ENCODE results near the gene CTH.

DNA sequence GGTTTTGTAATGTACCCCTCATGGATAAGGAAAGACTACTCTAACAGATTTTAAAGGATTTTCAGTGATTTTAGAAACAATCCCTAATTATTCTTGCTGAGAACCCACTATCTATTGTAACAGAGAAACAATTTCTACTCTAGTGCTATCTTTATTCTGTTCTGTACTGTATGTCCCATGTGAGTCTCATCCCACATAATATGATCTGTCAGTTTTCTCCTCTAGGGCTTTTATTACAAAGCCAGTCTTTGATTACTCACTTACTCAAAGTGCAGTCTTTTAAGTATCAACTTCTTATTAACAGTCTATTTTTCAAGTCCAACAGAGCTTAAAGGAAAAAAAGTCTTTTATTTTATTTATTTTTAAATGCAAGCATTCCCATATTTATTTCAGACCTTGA lies 54.8 kb downstream of the CTH start:
- TF ChIP-seq, protein P1, sequence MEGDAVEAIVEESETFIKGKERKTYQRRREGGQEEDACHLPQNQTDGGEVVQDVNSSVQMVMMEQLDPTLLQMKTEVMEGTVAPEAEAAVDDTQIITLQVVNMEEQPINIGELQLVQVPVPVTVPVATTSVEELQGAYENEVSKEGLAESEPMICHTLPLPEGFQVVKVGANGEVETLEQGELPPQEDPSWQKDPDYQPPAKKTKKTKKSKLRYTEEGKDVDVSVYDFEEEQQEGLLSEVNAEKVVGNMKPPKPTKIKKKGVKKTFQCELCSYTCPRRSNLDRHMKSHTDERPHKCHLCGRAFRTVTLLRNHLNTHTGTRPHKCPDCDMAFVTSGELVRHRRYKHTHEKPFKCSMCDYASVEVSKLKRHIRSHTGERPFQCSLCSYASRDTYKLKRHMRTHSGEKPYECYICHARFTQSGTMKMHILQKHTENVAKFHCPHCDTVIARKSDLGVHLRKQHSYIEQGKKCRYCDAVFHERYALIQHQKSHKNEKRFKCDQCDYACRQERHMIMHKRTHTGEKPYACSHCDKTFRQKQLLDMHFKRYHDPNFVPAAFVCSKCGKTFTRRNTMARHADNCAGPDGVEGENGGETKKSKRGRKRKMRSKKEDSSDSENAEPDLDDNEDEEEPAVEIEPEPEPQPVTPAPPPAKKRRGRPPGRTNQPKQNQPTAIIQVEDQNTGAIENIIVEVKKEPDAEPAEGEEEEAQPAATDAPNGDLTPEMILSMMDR (IDR thresholded peaks at IDR 0.05): no peak
- no peak for TF ChIP-seq POLR2A (IDR thresholded peaks at IDR 0.05)

Data from adrenal gland (tissue), 5 donors.